ENCODE measurements around the gene SLC25A14.

The SLC25A14 gene

DNA sequence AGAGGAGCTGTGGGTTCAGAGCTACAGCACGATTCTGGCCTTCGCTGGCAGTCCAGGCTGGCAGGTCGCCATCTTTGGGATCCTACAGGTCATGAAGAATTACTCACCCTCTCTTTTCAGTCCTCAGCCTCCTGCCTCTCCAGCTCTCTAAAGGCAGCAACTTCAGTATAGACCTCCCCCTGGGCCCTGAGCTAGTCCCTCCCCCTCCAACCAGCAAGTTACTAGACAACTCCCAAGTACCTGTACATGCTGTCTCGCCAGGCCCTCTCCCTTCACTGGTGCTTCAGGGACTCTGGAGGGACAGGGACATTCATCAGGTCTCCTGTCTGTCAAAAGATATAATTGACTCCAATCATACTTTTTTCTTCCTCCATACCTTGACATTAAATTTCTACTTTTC lies 45.8 kb downstream of the SLC25A14 start, which contains the start of gene GPR119:
Gene GPR119, minus strand, starts transcription at position 155 of the 400 bp plus-strand sequence. CDS start 227 bp downstream, outside the sequence.
- DNase-seq: no peak

DNA sequence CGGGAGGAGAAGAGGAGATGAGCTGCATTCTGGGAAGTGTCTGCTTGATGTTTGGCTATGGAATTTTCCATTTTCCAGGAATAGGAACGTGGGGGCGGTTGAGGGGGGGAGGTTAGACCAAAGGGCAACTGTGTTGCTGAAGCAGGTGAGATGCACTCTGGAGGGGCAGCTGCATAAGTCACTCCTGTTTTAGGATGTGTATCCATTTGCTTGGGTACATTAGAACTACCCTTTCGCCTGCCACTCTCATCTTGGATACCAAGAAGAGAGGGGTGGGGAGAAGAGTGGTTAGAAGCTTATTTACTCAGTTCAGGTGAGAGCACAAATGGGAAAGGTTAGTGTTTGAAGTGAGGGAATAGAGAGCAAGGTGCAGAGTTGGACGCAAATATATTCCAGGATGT lies 46.7 kb downstream of the SLC25A14 start:
- DNase-seq: no peak

DNA sequence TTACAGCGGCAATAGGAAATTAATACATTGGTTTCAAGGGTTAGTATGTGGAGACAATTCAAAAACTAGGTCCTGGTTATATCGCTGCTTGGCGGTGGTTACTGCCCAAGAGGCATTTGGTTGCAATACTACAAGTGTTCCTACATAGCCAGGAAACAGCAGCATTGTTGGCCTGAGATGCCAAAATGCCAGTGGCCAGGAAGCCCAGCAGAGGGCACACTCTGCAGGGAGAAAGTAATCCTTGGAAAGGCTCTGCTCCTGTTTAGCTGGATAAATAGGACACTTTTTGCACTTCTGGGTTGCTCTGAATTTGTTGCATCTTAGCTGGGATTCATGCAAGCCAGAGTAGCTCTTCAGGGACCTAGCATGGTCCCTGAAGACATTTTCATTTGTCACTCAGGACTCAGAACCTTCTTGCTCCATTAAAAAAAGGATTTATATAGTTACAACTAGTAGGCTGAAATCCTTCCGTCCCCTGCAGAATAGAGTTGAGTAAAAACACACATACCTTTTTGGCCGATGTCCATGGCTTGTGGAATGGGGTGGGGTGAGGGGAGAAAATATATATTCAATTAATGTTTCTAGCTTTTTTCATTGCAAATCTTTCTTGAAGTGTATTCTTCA lies 53.8 kb downstream of the SLC25A14 start:
- DNase-seq: peak; percentile 51

DNA sequence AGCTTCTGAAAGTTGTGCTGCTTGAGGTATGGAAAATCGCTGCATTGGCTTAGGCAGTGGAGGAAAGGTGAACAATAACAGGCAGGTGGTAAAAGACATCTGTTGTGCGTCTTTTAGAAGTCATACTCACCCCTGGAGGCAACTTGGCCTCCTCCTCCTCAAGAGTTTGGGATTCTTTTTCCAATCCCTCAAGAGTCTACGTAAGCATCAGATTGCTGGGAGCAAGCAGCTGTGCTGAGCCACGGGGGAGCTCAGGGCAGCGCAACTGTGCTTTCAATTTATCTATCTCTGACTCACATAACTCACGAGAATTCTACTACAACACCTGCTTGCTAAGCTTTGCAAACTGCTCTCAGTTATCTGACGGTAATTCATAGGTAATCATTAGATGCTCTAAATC lies 55.6 kb downstream of the SLC25A14 start:
- DNase-seq: peak; percentile 6

DNA sequence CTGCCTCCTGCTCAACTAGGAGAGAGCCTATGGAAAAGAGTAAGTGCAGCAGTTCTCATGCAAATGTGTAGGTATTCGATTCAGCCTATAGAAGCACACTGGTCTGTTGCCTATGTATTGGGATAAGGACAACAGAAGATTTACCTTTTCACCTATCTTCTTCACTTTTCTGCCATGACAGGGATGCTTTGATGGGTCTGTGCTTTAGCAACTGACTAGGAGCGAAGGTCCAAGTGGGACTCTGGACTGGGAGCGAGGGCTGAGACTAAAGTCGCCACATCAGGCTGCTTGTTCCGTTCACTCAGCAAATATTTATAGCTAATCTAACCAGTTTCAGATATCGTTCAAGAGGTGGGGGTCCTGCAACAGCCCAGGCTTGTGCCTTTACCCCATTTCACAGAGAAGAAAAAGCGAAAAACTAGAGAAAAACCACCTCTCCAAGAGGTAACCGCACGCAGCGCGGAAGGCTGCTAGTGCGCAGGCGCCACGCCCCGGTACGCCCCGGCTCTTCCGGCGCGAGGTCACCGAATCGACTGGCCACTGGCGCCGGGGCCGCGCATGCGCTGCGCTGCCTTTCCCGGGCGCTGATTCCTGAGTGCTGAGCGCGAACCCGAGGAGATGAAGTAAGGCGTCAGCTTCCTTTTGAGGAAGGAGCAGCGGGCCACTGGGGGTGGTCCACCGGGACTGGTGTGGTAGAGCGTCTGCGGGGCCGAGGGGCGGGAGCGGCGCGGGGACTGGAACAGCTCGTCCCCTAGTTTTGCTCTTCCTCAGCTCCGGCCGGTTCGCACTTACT lies 61.9 kb downstream of the SLC25A14 start, which contains the start of gene RBMX2:
Gene RBMX2, plus strand, starts transcription at position 573 of the 793 bp plus-strand sequence. Its CDS starts 46 bp downstream, at position 619.
- DNase-seq: peak; percentile 87

DNA sequence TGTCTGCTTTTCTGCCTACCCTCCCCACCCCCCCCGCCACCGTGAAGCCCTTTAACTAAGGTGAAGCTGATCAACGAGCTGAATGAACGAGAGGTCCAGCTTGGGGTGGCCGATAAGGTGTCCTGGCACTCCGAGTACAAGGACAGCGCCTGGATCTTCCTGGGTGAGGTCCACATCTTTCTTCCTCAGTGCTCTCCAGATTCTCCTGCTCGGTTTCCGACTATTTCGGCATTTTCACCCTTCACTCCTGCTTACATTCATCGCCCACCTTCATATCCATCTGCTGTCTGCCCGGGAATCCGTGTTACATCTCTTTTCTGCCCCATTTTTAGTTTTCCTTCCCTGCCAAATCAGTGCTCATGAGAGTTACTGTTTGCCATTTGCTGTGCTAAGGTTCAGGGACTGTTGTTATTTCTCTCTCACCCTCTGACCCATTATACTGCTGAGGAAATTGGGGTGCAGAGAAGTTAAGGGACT lies 62.5 kb downstream of the SLC25A14 start:
- DNase-seq: no peak

DNA sequence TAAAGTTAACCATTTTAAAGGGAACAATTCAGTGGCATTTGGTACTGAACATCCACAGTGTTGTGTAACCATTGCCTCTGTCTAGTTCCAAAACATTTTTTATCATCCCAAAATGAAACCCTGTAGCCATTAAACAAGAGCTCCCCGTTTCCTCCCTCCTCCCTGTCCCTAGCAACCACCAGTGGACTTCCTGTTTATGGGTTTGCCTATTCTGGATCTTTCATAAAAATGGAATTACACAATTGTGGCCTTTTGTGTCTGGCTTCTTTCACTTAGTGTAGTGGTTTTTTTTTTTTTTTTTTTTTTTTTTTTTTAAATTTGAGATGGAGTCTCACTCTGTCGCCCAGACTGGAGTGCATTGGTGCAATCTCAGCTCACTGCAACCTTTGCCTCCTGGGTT lies 73.7 kb downstream of the SLC25A14 start:
- no peak for DNase-seq

DNA sequence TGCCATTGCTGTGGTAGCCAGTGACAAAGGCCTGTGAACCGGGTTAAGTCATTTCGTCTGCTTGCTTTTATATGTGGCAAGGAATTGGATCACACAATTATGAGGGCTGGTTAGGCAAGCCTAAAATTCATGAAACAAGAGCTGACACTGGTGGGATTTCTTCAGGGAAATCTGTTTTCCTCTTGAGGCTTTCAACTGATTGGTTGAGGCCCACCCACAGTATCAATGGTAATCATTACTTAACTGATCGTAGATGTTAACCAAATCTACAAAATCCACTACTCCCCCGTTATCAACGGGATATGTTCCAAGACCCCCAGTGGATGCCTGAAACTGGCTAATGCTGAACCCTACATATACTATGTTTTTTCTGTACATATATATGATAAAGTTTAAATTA lies 75.1 kb downstream of the SLC25A14 start:
- no peak for DNase-seq

DNA sequence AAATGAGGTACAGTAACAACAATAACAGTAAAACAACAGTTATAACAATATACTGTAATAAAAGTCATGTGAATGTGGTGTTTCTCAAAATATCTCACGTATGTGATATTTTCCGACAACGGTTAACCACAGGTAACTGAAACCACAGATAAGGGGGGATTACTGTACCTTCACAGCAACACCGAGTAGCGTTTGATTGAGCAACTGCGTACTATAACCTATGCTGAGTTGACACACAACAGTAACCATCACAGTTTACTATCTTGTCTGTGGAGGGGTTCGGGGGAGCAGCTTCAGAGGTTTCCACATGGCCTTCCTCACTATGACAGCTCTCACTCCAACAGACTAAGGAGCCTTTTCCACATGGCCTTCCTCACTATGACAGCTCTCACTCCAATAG lies 75.5 kb downstream of the SLC25A14 start:
- DNase-seq: no peak

DNA sequence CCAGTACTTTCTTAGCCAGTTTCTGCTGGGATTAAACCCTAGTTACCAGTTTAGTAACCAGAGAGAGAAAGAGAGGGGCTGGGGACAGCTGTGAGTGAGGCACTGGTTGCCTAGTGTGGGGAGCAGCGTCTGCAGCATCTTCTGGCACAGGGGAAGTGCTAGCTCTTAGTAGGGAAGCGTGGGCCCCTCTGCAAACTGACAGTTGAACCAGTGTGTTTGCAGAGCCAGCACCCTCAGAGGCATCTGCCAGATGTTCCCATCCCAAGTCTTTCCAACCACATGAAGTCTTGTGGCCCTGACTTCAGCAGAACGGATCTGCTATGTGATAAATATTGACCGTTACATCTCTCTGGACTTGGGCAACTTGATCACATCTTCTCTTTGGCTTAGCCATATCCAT lies 77.1 kb downstream of the SLC25A14 start:
- no peak for DNase-seq

DNA sequence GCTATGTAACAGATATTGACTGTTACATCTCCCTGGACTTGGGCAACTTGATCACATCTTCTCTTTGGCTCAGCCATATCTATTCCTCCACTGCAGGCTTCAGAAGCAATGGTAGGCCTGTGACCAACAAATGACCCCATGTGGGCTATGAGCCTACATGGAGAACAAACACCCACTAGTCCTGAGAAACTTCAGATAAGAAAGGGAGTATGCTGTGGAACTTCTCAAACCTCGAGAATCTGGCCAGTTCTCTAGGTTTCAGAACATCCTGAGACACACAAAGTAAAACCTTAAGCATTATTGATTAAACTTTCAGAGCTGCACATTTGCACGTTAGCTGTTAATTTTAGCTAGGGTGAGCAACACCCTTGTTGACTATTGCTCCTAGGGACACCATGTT lies 78.3 kb downstream of the SLC25A14 start:
- DNase-seq: no peak

DNA sequence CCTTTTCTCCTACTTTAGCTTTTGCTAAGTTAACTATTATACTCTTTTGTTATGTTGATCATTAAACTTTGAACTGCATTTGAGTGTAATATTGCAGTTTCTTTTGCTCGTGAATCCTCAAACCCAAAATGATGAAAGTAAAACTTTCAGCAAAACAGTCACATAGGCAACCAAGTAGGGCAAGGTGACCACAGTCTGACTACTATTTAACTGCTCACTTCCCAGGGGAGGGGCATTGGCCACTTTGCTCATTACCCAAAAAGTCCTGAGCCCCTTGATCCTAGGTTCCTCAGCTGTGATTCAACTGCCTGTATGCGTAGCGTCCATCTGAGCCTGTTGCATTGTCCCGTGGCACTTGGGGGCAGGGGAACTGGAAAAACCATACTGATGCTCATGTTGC lies 79.0 kb downstream of the SLC25A14 start:
- no peak for DNase-seq

DNA sequence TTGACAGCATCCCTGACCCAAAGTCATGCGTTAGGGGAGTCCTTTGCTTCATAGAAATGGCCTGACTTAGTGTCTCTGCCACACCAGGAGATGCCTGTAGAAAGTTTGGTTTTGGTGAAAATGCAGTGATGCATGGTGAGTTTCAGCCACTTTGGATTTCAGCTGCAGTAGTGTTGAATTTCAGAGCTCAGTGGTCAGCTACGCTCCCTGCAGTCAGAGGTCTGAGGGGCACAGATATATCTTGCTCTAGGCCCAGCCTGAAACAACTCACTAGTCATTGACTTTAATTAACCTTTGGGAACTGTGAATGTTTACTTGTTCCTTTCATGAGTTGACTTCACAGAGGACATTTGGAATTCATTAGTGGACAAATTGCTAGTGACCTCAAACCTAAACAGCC lies 79.5 kb downstream of the SLC25A14 start:
- DNase-seq: no peak

All from NCI-H69 (cell line).